Astrocyte (in vitro differentiated cells and primary cell): ENCODE measurements around the gene KIFAP3. TPM values are rescaled to one million over a fixed set of nuclear protein-coding genes. Genes with fewer than 3 reads are reported as not detected.

ENCODE experiments used
- DNase-seq: peaks from one replicate; pipeline ENCODE4 v3.0.0-alpha.2; 2010; ENCODE audit warnings: low read depth
- FAIRE-seq: peaks from 2 replicates; lab custom pipeline; 2011; peaks lifted over from hg19 to GRCh38; lab: Jason Lieb, UNC
- H2AFZ ChIP-seq: 2 replicates; pipeline ENCODE4 v1.6.0; 2012; ENCODE audit warnings: low read depth, low read length, inconsistent platforms
- H3K27ac ChIP-seq: 2 replicates; pipeline ENCODE4 v1.5.1; 2011; ENCODE audit warnings: low read depth, low read length, inconsistent platforms
- H3K27me3 ChIP-seq: 2 replicates; pipeline ENCODE4 v1.6.0; 2011; ENCODE audit warnings: low read length, inconsistent platforms; ENCODE audit not compliant: insufficient read depth
- H3K36me3 ChIP-seq: 2 replicates; pipeline ENCODE4 v1.5.1; 2011; ENCODE audit warnings: low read length, inconsistent platforms; ENCODE audit not compliant: insufficient read depth
- H3K4me1 ChIP-seq: 2 replicates; pipeline ENCODE4 v1.5.1; 2011; ENCODE audit warnings: low read length, inconsistent platforms; ENCODE audit not compliant: insufficient read depth
- H3K4me2 ChIP-seq: 2 replicates; pipeline ENCODE4 v1.6.0; 2012; ENCODE audit warnings: low read length, inconsistent platforms
- H3K4me3 ChIP-seq: 2 replicates; pipeline ENCODE4 v1.5.1; 2011; ENCODE audit warnings: low read depth, mild to moderate bottlenecking, low read length, inconsistent platforms; ENCODE audit not compliant: insufficient read depth
- H3K79me2 ChIP-seq: 2 replicates; pipeline ENCODE4 v1.6.0; 2012; ENCODE audit warnings: mild to moderate bottlenecking, low read length, inconsistent platforms; ENCODE audit not compliant: insufficient read depth
- H3K9ac ChIP-seq: 2 replicates; pipeline ENCODE4 v1.6.0; 2012; ENCODE audit warnings: mild to moderate bottlenecking, low read length, inconsistent platforms
- H3K9me3 ChIP-seq: 2 replicates; pipeline ENCODE4 v1.5.1; 2012; ENCODE audit warnings: low read depth, mild to moderate bottlenecking, low read length, inconsistent platforms; ENCODE audit not compliant: insufficient read depth
- H4K20me1 ChIP-seq: 2 replicates; pipeline ENCODE4 v1.6.0; 2012; ENCODE audit warnings: low read length, inconsistent platforms; ENCODE audit not compliant: insufficient read depth
- H3K27ac Mint-ChIP-seq: one replicate; pipeline ENCODE4 v1.8.0; 2021; ENCODE audit warnings: mild to moderate bottlenecking, mixed read lengths; ENCODE audit not compliant: unreplicated experiment
- H3K27me3 Mint-ChIP-seq: one replicate; pipeline ENCODE4 v1.8.0; 2021; ENCODE audit warnings: low read depth, mixed read lengths; ENCODE audit not compliant: unreplicated experiment
- H3K36me3 Mint-ChIP-seq: one replicate; pipeline ENCODE4 v1.8.0; 2021; ENCODE audit warnings: low read depth, mixed read lengths; ENCODE audit not compliant: unreplicated experiment
- H3K4me1 Mint-ChIP-seq: one replicate; pipeline ENCODE4 v1.8.0; 2021; ENCODE audit warnings: low read depth, mixed read lengths; ENCODE audit not compliant: unreplicated experiment
- H3K4me3 Mint-ChIP-seq: one replicate; pipeline ENCODE4 v1.8.0; 2021; ENCODE audit warnings: mild to moderate bottlenecking, moderate library complexity, mixed read lengths; ENCODE audit not compliant: unreplicated experiment
- H3K9me3 Mint-ChIP-seq: one replicate; pipeline ENCODE4 v1.8.0; 2021; ENCODE audit warnings: mild to moderate bottlenecking, mixed read lengths; ENCODE audit not compliant: unreplicated experiment
- CTCF ChIP-seq: IDR thresholded peaks from 2 replicates; pipeline ENCODE4 v1.5.1; 2011; ENCODE audit warnings: low read depth, mild to moderate bottlenecking, inconsistent platforms, low read length, moderate library complexity; ENCODE audit not compliant: insufficient read depth
- EZH2 ChIP-seq: IDR thresholded peaks from 2 replicates; pipeline ENCODE4 v1.6.1; 2012; ENCODE audit warnings: mild to moderate bottlenecking, low read length, inconsistent platforms; ENCODE audit not compliant: insufficient read depth
- total RNA-seq: library from RNA; stranded (reverse); gene quantifications from 2 replicates; pipeline ENCODE4 v1.2.1, GENCODE V29; 2021

Gene KIFAP3
- total RNA-seq, 1 donor from 2014 or later = 32.8 TPM

- H3K36me3 Mint-ChIP-seq = no peaks in the 10 kb centered on the region
- H3K4me2 ChIP-seq = no peak overlapping the region
- H3K9ac ChIP-seq = no peak overlapping the region
- no peak for TF ChIP-seq EZH2
- no peak for TF ChIP-seq CTCF
- no peak overlapping the region for H3K27ac ChIP-seq
- H3K4me1 Mint-ChIP-seq = peaks cover 15% of the 10 kb centered on the region
- peaks cover 24% of the 10 kb centered on the region for H3K79me2 ChIP-seq
- no peaks in the 10 kb centered on the region for H3K9me3 Mint-ChIP-seq
- no peak overlapping the region for H3K4me3 Mint-ChIP-seq
- H3K9me3 ChIP-seq = no peaks in the 10 kb centered on the region
- H3K36me3 ChIP-seq = no peaks in the 10 kb centered on the region
- DNase-seq (no peak), FAIRE-seq (no peak)
- H3K4me3 ChIP-seq = no peak overlapping the region
- H4K20me1 ChIP-seq = peaks cover 8% of the 10 kb centered on the region
- no peak overlapping the region for H2AFZ ChIP-seq
- no peaks in the 10 kb centered on the region for H3K27me3 ChIP-seq
- peaks cover 2% of the 10 kb centered on the region for H3K27me3 Mint-ChIP-seq
- peaks cover 8% of the 10 kb centered on the region for H3K4me1 ChIP-seq
- no peak overlapping the region for H3K27ac Mint-ChIP-seq
Observed at GRCh38 chr1:169896013-169896412, 178.5 kb downstream of the KIFAP3 start.

- peak overlapping the region; percentile 92 for H3K4me3 Mint-ChIP-seq
- peak overlapping the region; percentile 95 for H3K9ac ChIP-seq
- peaks cover 19% of the 10 kb centered on the region for H3K4me1 Mint-ChIP-seq
- H3K27me3 ChIP-seq = no peaks in the 10 kb centered on the region
- H3K27me3 Mint-ChIP-seq = peaks cover 2% of the 10 kb centered on the region
- peaks cover 8% of the 10 kb centered on the region for H3K4me1 ChIP-seq
- H4K20me1 ChIP-seq = peaks cover 19% of the 10 kb centered on the region
- peak overlapping the region; percentile 100 for H3K27ac ChIP-seq
- H3K36me3 Mint-ChIP-seq = no peaks in the 10 kb centered on the region
- DNase-seq = no peak
- H3K4me3 ChIP-seq = peak overlapping the region; percentile 87
- no peaks in the 10 kb centered on the region for H3K9me3 Mint-ChIP-seq
- peak overlapping the region; percentile 100 for H3K27ac Mint-ChIP-seq
- TF ChIP-seq CTCF (no peak), EZH2 (no peak)
- no peaks in the 10 kb centered on the region for H3K9me3 ChIP-seq
- H3K79me2 ChIP-seq = peaks cover 38% of the 10 kb centered on the region
- peak overlapping the region; percentile 80 for H2AFZ ChIP-seq
- FAIRE-seq = no peak
- H3K36me3 ChIP-seq = no peaks in the 10 kb centered on the region
- peak overlapping the region; percentile 96 for H3K4me2 ChIP-seq
Observed at GRCh38 chr1:169894424-169895145, 179.9 kb downstream of the KIFAP3 start.
